Naive B cell (primary cell): ENCODE results near the gene CUL9. TPM values are rescaled to one million over a fixed set of nuclear protein-coding genes. Genes with fewer than 3 reads are reported as not detected.

Experiments used
- ATAC-seq, 2 donors: fragments of 150-1000 bp; cut with Tn5 transposase; 2 replicates each; pipeline ENCODE4 v1.10.0; 2021; ENCODE audit warnings: low read depth in 2 of 2, mild to moderate bottlenecking in 2 of 2, moderate library complexity in 2 of 2
- DNase-seq: peaks from one replicate; pipeline ENCODE4 v3.0.0; 2022
- H3K27ac Mint-ChIP-seq, 6 donors: one replicate each; pipeline ENCODE4 v1.8.0; 2020 to 2022; ENCODE audit warnings: mild to moderate bottlenecking in 6 of 6, mixed read lengths in 6 of 6, moderate library complexity in 5 of 6, inconsistent platforms in 2 of 6
- H3K27me3 Mint-ChIP-seq, 3 donors: one replicate each; pipeline ENCODE4 v1.8.0; 2021 to 2022; ENCODE audit warnings: mixed read lengths in 3 of 3, mild to moderate bottlenecking in 1 of 3
- H3K36me3 Mint-ChIP-seq, 2 donors: one replicate each; pipeline ENCODE4 v1.8.0; 2020 to 2022; ENCODE audit warnings: mixed read lengths in 2 of 2, inconsistent platforms in 1 of 2, mild to moderate bottlenecking in 1 of 2
- H3K4me1 Mint-ChIP-seq, 3 donors: one replicate each; pipeline ENCODE4 v1.8.0; 2020 to 2022; ENCODE audit warnings: mixed read lengths in 3 of 3, inconsistent platforms in 1 of 3, mild to moderate bottlenecking in 1 of 3, moderate library complexity in 1 of 3
- H3K4me3 Mint-ChIP-seq, 8 donors: one replicate each; pipeline ENCODE4 v1.8.0; 2020 to 2022; ENCODE audit warnings: mild to moderate bottlenecking in 8 of 8, mixed read lengths in 8 of 8, moderate library complexity in 8 of 8, inconsistent platforms in 2 of 8
- H3K9me3 Mint-ChIP-seq, 7 donors: one replicate each; pipeline ENCODE4 v1.8.0; 2020 to 2022; ENCODE audit warnings: mixed read lengths in 7 of 7, mild to moderate bottlenecking in 5 of 7, inconsistent platforms in 2 of 7, moderate library complexity in 1 of 7
- polyA plus RNA-seq, 6 donors: library from polyadenylated mRNA; unstranded; fragments of 300-500 nt; fragmentation: Illumina TruSeq; gene quantifications; one replicate each; pipeline ENCODE4 v1.2.3, GENCODE V29; 2021; ENCODE audit warnings: low read depth in 6 of 6

The CUL9 gene
- polyA plus RNA-seq, 6 donors from 2014 or later, result 1.2 to 16.5 (median 9.5) TPM

DNA sequence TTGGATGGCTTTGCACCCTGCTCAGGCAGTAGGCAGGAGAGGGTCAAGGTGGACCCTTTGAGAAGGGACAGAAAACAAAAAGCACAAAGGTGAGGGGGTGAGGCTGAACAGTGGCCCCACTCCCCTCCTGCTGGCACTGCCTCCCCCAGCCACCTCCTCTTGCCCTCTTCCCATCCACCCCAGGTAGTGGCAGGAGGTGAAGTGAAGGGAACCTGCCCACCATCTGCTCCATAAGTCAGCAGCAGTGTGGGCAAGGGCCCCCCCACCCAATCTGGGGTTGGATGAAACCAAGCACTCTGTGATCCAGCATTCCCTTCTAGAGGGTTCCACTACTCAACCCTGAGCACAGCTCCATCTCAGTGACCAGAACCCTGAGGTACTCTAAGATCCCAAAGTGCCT lies 89.9 kb downstream of the CUL9 start:
- Mint-ChIP-seq H3K27ac (peak overlapping the region in 5 of 6 donors; percentile 9 to 74 (median 57)), H3K4me3 (peak overlapping the region in 3 of 8 donors; percentile 17 to 53 (median 42)), H3K27me3 (peaks cover 0 to 14% (median 12%) of the 10 kb centered on the region in 3 donors), H3K9me3 (no peaks in the 10 kb centered on the region), H3K36me3 (no peaks in the 10 kb centered on the region), H3K4me1 (peaks cover 45 to 65% (median 51%) of the 10 kb centered on the region in 3 donors)
- ATAC-seq (no peak), DNase-seq (no peak)

- H3K27me3 Mint-ChIP-seq, result peaks cover 4 to 25% (median 24%) of the 10 kb centered on the region in 3 donors
- no peaks in the 10 kb centered on the region for H3K36me3 Mint-ChIP-seq
- no peaks in the 10 kb centered on the region for H3K9me3 Mint-ChIP-seq
- no peak for DNase-seq
- H3K4me3 Mint-ChIP-seq, result peak overlapping the region in 6 of 8 donors; percentile 58 to 86 (median 75)
- peak overlapping the region in 1 of 6 donors; percentile 68 for H3K27ac Mint-ChIP-seq
- peaks cover 49 to 67% (median 60%) of the 10 kb centered on the region in 3 donors for H3K4me1 Mint-ChIP-seq
- ATAC-seq, result no peak
These were observed 91.7 kb downstream of the CUL9 start for GRCh38 chr6:43273707-43274106.

Other genes starting within 250 kb of the CUL9 start
- gene GNMT, start 221.4 kb upstream of the CUL9 start, polyA plus RNA-seq, result 1 to 10 TPM in 1 of 6 donors, under 1 TPM in 3, not detected in 2; 0.26 to 1.1 (median 0.28) TPM
- gene PEX6, start 203.0 kb upstream of the CUL9 start, polyA plus RNA-seq, result 10 to 100 TPM; 10.6 to 23.5 (median 15.7) TPM
- gene PPP2R5D, start 197.6 kb upstream of the CUL9 start, polyA plus RNA-seq, result 10 to 100 TPM; 13.6 to 23.8 (median 14.5) TPM
- gene MEA1, start 168.2 kb upstream of the CUL9 start, polyA plus RNA-seq, result 100 to 1,000 TPM in 4 of 6 donors, 10 to 100 TPM in 2; 91.3 to 172 (median 103) TPM
- 100 to 1,000 TPM in 1 of 6 donors, 10 to 100 TPM in 5; 88.7 to 121 (median 92.0) TPM for gene KLHDC3, start 167.9 kb upstream of the CUL9 start, polyA plus RNA-seq
- gene RRP36, start 160.6 kb upstream of the CUL9 start, polyA plus RNA-seq, result 10 to 100 TPM; 27.8 to 55.0 (median 39.8) TPM
- gene CUL7, start 128.3 kb upstream of the CUL9 start, polyA plus RNA-seq, result 1 to 10 TPM; 3.1 to 6.4 (median 4.4) TPM
- gene MRPL2, start 122.8 kb upstream of the CUL9 start, polyA plus RNA-seq, result 10 to 100 TPM; 27.2 to 61.1 (median 42.3) TPM
- 10 to 100 TPM in 4 of 6 donors, 1 to 10 TPM in 2; 1.3 to 11.2 (median 10.5) TPM for gene KLC4, start 122.6 kb upstream of the CUL9 start, polyA plus RNA-seq
- gene PTK7, start 105.9 kb upstream of the CUL9 start, polyA plus RNA-seq, result not detected
- gene SRF, start 10.9 kb upstream of the CUL9 start, polyA plus RNA-seq, result 1 to 10 TPM; 2.5 to 5.3 (median 4.7) TPM
- 100 to 1,000 TPM; 101 to 176 (median 133) TPM for gene DNPH1, start 47.3 kb downstream of the CUL9 start, polyA plus RNA-seq
- gene TTBK1, start 61.3 kb downstream of the CUL9 start, polyA plus RNA-seq, result not detected
- gene SLC22A7, start 116.1 kb downstream of the CUL9 start, polyA plus RNA-seq, result under 1 TPM in 1 of 6 donors, not detected in 5; 0.54 TPM
- 1 to 10 TPM; 2.7 to 7.8 (median 5.3) TPM for gene CRIP3, start 126.6 kb downstream of the CUL9 start, polyA plus RNA-seq
- gene ZNF318, start 187.5 kb downstream of the CUL9 start, polyA plus RNA-seq, result 100 to 1,000 TPM in 1 of 6 donors, 10 to 100 TPM in 5; 25.2 to 105 (median 43.4) TPM
- gene ABCC10, start 245.3 kb downstream of the CUL9 start, polyA plus RNA-seq, result 10 to 100 TPM in 5 of 6 donors, 1 to 10 TPM in 1; 9.0 to 21.0 (median 12.3) TPM